Natural killer cell (primary cell): ENCODE data around the gene RALGDS. TPM values are rescaled to one million over a fixed set of nuclear protein-coding genes. Genes with fewer than 3 reads are reported as not detected.

Experiments used
- ATAC-seq, 3 donors: fragments of 150-1000 bp in 2 of 3; fragments of 200-7000 bp in 1 of 3; cut with Tn5 transposase; 1 replicate in 1 of 3; 2 replicates in 2 of 3; pipeline ENCODE4 v1.10.0; 2021; ENCODE audit warnings: mild to moderate bottlenecking in 2 of 3, moderate library complexity in 2 of 3
- DNase-seq, 2 donors: peaks; one replicate each; pipeline versions ENCODE4 v3.0.0 to v3.0.0-alpha.2; 2013 to 2021; ENCODE audit warnings: mixed read lengths in 1 of 2
- H3K27ac ChIP-seq: one replicate; pipeline ENCODE4 v1.5.1; 2013; ENCODE audit warnings: mild to moderate bottlenecking, low read length
- H3K27me3 ChIP-seq: one replicate; pipeline ENCODE4 v1.6.1; 2013; ENCODE audit warnings: low read length; ENCODE audit not compliant: control insufficient read depth, insufficient read depth
- H3K36me3 ChIP-seq: one replicate; pipeline ENCODE4 v1.6.1; 2013; ENCODE audit warnings: low read length; ENCODE audit not compliant: control insufficient read depth, insufficient read depth
- H3K4me1 ChIP-seq: one replicate; pipeline ENCODE4 v1.6.1; 2013; ENCODE audit warnings: low read length; ENCODE audit not compliant: control insufficient read depth, insufficient read depth
- H3K4me3 ChIP-seq: one replicate; pipeline ENCODE4 v1.5.1; 2013; ENCODE audit warnings: low read length
- H3K9me3 ChIP-seq: one replicate; pipeline ENCODE4 v1.6.1; 2013; ENCODE audit warnings: low read length; ENCODE audit not compliant: control insufficient read depth, insufficient read depth
- H3K27ac Mint-ChIP-seq, 2 donors: one replicate each; pipeline ENCODE4 v1.8.0; 2022; ENCODE audit warnings: mild to moderate bottlenecking in 2 of 2, mixed read lengths in 2 of 2, moderate library complexity in 1 of 2
- H3K27me3 Mint-ChIP-seq, 2 donors: one replicate each; pipeline ENCODE4 v1.8.0; 2022; ENCODE audit warnings: low read depth in 2 of 2, mixed read lengths in 2 of 2
- H3K36me3 Mint-ChIP-seq: one replicate; pipeline ENCODE4 v1.8.0; 2022; ENCODE audit warnings: mixed read lengths
- H3K4me1 Mint-ChIP-seq, 2 donors: one replicate each; pipeline ENCODE4 v1.8.0; 2022; ENCODE audit warnings: mixed read lengths in 2 of 2
- H3K4me3 Mint-ChIP-seq: one replicate; pipeline ENCODE4 v1.8.0; 2022; ENCODE audit warnings: mild to moderate bottlenecking, moderate library complexity, mixed read lengths
- H3K9me3 Mint-ChIP-seq, 2 donors: one replicate each; pipeline ENCODE4 v1.8.0; 2022; ENCODE audit warnings: mixed read lengths in 2 of 2
- WGBS: methylation state at CpG from one replicate; pipeline ENCODE4 v1.1.7; 2013; ENCODE audit warnings: missing lambda C conversion rate; ENCODE audit not compliant: insufficient coverage; 5-methylcytosine and 5-hydroxymethylcytosine counted together
- intact Hi-C: fragments of 100-400 bp; cut with micrococcal nuclease; formaldehyde crosslinking; loops from one replicate; pipeline ENCODE4 v1.14.2; 2022
- total RNA-seq, 4 donors: library from RNA; stranded (reverse); fragments of 120-200 nt in 1 of 4; gene quantifications; one replicate each; pipeline versions ENCODE4 v1.2.3 to v1.2.4, GENCODE V29; 2013 to 2022
- TF ChIP-seq, protein P1 (sequence below): fragments of 200-600 bp; IDR thresholded peaks from one replicate; pipeline ENCODE4 v1.8.0; 2022; ENCODE audit warnings: antibody characterized with exemption

RALGDS gene
- total RNA-seq, 3 donors from 2014 or later (not counting 1 experiment from before 2014, with no cell fraction given): 206 to 250 (median 208) TPM

DNA sequence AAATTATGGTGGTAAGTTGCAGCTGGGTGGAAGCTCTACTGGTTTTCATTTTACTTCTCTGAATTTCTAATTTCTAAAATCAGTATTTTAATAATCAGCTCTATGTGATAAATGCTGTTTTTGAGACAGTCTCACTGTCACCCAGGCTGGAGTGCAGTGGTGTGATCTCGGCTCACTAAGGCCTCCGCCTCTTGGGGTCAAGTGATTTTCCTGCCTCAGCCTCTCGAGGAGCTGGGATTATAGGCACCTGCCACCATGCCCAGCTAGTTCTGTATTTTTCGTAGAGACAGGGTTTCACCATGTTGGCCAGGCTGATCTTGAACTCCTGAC, 1.5 kb upstream of the RALGDS start:
- Histone ChIP-seq H3K27me3 (no peaks in the 10 kb centered on the region), H3K27ac (peak overlapping the region; percentile 97), H3K4me3 (no peak overlapping the region), H3K9me3 (no peaks in the 10 kb centered on the region), H3K36me3 (peaks cover 3% of the 10 kb centered on the region), H3K4me1 (peaks cover 92% of the 10 kb centered on the region)
- intact Hi-C loops: no loop called here
- Mint-ChIP-seq H3K36me3 (no peaks in the 10 kb centered on the region), H3K27me3 (no peaks in the 10 kb centered on the region), H3K27ac (peak overlapping the region; percentile 75 to 93), H3K9me3 (no peaks in the 10 kb centered on the region), H3K4me1 (peaks cover 50 to 76% of the 10 kb centered on the region in 2 donors), H3K4me3 (peak overlapping the region; percentile 45)
- DNase-seq (no peak), ATAC-seq (no peak)
- WGBS: 94% methylated on average over 4 of the region's 4 CpGs
- TF ChIP-seq, protein P1, sequence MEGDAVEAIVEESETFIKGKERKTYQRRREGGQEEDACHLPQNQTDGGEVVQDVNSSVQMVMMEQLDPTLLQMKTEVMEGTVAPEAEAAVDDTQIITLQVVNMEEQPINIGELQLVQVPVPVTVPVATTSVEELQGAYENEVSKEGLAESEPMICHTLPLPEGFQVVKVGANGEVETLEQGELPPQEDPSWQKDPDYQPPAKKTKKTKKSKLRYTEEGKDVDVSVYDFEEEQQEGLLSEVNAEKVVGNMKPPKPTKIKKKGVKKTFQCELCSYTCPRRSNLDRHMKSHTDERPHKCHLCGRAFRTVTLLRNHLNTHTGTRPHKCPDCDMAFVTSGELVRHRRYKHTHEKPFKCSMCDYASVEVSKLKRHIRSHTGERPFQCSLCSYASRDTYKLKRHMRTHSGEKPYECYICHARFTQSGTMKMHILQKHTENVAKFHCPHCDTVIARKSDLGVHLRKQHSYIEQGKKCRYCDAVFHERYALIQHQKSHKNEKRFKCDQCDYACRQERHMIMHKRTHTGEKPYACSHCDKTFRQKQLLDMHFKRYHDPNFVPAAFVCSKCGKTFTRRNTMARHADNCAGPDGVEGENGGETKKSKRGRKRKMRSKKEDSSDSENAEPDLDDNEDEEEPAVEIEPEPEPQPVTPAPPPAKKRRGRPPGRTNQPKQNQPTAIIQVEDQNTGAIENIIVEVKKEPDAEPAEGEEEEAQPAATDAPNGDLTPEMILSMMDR: no peak

DNA sequence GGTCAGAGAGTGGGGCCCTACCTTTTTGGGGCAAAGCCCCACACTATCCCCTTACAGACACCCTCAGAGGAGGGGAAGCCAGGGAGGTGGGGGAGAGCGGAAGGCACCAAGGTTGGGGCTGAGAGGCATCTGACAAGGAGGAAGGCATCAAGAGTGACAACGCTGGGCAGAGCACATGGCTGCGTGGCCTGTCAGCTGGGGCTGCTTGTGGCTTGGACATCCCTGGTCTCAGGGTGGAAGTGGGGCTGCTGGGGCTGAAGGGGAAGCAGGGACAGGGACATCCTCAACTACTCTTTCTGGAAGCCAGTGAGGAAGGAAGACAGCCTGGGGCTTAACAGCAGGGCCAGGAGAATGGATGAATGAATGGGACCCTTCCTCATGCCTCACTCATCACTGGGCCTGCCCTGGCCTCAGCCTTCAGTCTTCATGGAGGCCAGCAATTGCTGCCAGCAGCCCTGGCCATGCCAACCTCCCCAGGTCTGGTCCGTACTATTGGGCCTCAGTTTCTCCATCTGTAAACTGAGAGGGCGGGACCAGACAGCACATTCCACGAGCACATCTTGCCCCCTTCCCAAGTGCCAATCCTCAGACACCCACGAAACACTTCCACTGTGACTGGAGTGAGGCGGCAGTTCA, 993 bp upstream of the RALGDS start:
- Histone ChIP-seq H3K4me3 (no peak overlapping the region), H3K36me3 (peaks cover 3% of the 10 kb centered on the region), H3K4me1 (peaks cover 92% of the 10 kb centered on the region), H3K9me3 (no peaks in the 10 kb centered on the region), H3K27ac (peak overlapping the region; percentile 97), H3K27me3 (no peaks in the 10 kb centered on the region)
- DNase-seq (no peak), ATAC-seq (peak; percentile 1 to 25 (median 2))
- no peaks in the 10 kb centered on the region for H3K36me3 Mint-ChIP-seq
- H3K27me3 Mint-ChIP-seq: no peaks in the 10 kb centered on the region
- H3K4me1 Mint-ChIP-seq: peaks cover 47 to 75% of the 10 kb centered on the region in 2 donors
- intact Hi-C loops: loop anchor here (1.0 kb wide), 1 partner anchor 27 kb away; no protein-coding TSS in a partner anchor
- WGBS: 71% methylated on average over 8 of the region's 8 CpGs
- no peaks in the 10 kb centered on the region for H3K9me3 Mint-ChIP-seq
- TF ChIP-seq, protein P1: no peak
- H3K4me3 Mint-ChIP-seq: peak overlapping the region; percentile 71
- peak overlapping the region; percentile 75 to 93 for H3K27ac Mint-ChIP-seq

DNA sequence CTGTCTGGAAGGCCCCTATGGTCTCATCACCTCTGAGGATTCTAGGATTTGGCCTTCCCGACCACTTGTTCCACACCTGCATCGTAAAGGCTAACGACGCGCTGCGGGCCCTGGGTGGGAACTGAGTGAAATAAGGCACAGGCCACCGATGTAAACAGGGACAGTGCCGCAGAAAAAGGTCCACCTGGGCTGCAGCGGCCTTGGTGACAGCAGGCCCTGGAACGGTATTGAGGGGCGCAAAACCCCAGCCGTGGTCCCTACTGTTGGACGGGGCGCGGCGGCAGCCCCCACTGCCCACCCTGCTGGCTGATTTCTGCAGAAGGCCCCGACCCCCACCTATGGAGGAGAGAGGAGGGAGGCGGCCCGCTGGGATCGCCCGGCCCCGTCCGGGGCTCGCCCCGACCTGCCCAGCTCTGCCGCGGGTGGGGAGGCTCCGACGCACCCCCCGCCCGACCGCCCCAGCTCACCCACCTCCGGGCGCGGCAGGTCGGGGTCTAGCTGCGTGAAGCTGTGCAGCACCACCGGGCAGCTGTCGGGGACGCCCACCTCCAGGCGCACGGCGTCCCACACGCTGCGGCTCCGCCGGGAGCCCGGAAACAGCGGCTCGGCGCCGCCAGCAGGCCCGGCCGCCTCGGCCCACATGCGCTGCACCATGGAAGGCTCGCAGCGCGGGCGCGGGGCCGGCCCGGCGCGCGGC, 391 bp downstream of the RALGDS start:
- Mint-ChIP-seq H3K9me3 (no peaks in the 10 kb centered on the region), H3K27ac (peak overlapping the region; percentile 62 to 97), H3K4me3 (peak overlapping the region; percentile 82), H3K36me3 (no peaks in the 10 kb centered on the region), H3K4me1 (peaks cover 42 to 68% of the 10 kb centered on the region in 2 donors), H3K27me3 (no peaks in the 10 kb centered on the region)
- intact Hi-C loops: loop anchor here (1.0 kb wide), 1 partner anchor 29 kb away; no protein-coding TSS in a partner anchor
- Histone ChIP-seq H3K36me3 (no peaks in the 10 kb centered on the region), H3K4me1 (peaks cover 92% of the 10 kb centered on the region), H3K4me3 (peak overlapping the region; percentile 44), H3K9me3 (no peaks in the 10 kb centered on the region), H3K27ac (peak overlapping the region; percentile 43), H3K27me3 (no peaks in the 10 kb centered on the region)
- DNase-seq: peak in 1 of 2 donors; percentile 40
- WGBS: 1% methylated on average over 66 of the region's 66 CpGs
- ATAC-seq: no peak
- TF ChIP-seq, protein P1: no peak
